Epithelial cell of esophagus (primary cell): ENCODE measurements around the gene MXI1.

Experiments
- DNase-seq: peaks from one replicate; pipeline ENCODE4 v3.0.0; 2010; ENCODE audit warnings: low read depth
- H3K4me3 ChIP-seq: 2 replicates; pipeline ENCODE4 v1.5.1; 2011; ENCODE audit warnings: mild to moderate bottlenecking, low read length, control low read depth
- TF ChIP-seq, protein P1 (sequence below): IDR thresholded peaks from 2 replicates; pipeline ENCODE4 v1.5.1; 2011; ENCODE audit warnings: low read depth, mild to moderate bottlenecking, low read length, control low read depth, inconsistent platforms; ENCODE audit not compliant: insufficient read depth; ENCODE audit errors: missing control alignments

MXI1 gene

DNA sequence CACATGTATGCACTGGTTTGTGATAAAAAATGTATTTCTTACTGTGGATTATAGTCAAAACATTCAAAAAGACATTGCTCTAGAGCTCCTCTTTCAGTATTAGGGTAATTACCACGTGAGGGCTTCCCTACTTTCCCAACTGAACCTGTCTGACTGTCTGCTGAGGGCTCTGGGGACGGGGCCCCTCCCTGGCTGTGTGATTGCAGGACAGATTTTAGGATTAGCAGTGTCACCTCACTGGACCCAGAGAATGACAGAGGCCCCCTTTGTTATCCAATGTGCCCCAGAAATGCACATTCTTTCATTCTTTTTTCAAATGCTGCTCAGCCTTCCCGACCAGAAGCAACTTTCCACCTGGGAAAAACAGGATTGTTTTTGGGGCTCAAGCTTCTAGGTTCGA is 43.6 kb upstream of the MXI1 start:
- H3K4me3 ChIP-seq = no peak overlapping the region
- no peak for DNase-seq
- TF ChIP-seq, protein P1, sequence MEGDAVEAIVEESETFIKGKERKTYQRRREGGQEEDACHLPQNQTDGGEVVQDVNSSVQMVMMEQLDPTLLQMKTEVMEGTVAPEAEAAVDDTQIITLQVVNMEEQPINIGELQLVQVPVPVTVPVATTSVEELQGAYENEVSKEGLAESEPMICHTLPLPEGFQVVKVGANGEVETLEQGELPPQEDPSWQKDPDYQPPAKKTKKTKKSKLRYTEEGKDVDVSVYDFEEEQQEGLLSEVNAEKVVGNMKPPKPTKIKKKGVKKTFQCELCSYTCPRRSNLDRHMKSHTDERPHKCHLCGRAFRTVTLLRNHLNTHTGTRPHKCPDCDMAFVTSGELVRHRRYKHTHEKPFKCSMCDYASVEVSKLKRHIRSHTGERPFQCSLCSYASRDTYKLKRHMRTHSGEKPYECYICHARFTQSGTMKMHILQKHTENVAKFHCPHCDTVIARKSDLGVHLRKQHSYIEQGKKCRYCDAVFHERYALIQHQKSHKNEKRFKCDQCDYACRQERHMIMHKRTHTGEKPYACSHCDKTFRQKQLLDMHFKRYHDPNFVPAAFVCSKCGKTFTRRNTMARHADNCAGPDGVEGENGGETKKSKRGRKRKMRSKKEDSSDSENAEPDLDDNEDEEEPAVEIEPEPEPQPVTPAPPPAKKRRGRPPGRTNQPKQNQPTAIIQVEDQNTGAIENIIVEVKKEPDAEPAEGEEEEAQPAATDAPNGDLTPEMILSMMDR = no peak

- TF ChIP-seq, protein P1 = no peak
- no peak overlapping the region for H3K4me3 ChIP-seq
- no peak for DNase-seq
Observed at GRCh38 chr10:110165239-110165638, 42.2 kb upstream of the MXI1 start.

DNA sequence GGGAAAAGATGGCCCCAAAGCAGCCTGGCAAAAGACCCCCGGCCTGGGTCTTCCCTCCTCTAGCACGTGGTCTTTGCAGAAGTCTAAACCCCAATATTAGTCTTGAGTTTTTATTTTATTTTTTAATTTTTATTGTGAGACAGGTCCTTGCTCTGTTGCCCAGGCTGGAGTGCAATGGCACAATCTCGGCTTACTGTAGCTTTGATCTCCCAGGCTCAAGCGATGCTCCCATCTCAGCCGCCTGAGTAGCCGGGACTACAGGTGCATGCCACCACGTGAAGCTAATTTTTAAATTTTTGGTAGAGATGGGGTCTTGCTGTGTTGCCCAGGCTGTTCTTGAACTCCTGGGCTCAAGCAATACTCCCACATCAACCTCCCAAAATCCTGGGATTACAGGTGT is 40.3 kb upstream of the MXI1 start:
- DNase-seq = no peak
- TF ChIP-seq, protein P1 = no peak
- no peak overlapping the region for H3K4me3 ChIP-seq

DNA sequence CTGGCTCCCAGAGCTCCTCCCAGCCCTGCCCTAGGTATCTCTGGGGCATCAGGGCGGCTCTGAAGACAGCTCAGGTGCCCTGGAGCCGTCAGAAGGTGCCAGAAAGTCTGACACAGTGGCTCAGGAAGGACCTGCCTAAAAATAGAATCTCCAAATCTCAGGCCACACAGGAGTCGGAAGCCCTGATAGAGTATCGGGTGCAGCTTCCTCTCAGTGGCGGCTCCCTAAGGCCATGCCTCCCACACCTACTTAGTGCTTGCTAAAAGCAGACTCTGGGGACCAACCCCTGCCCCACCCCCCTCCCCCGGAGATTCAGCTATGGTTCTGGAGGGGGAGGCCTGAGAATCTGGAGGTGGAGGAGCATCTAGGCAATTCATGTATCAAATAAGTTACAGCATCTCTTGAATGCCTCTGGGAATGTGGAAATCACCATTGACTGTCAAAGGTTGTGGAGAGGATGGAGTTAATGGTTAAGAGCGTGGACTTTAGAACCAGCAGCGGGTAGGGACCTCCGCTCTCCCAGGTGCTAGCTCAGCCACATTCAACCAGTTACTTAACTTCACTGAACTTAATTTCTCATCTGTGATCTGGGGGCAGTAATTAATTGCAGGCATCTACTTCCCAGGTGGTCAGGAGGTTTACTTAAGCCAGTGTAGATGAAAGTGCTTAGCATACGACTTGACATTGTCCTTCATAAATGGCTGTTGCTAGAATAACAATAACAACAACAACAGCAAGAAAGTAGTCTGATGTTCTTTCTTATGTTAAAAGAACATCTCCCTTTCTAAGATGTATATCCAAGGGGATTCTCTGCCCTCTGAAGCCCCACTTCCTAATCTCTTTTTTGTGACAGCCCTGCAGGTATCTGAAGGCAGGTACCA is 38.6 kb upstream of the MXI1 start:
- H3K4me3 ChIP-seq = no peak overlapping the region
- TF ChIP-seq, protein P1 = no peak
- no peak for DNase-seq

DNA sequence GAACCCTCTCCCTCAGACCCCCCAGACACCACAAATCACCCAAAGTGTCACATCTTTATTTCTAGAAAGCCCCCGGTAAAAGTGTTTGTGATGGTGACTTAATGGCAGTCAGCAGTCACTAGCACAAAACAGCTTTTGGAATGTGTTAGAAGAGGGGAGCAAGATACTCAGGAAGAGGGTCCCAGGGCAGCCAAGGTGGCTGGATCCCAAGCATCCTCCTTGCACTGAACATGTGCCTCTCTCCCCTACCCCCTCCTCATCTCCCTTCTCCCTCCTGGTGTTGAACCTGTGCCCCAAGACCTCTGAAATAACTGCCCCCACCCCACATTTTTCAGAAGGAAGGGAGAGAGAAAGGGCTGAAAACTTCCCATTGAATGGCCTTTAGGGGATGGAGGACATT is 37.8 kb upstream of the MXI1 start:
- TF ChIP-seq, protein P1 = no peak
- no peak overlapping the region for H3K4me3 ChIP-seq
- DNase-seq = no peak

- no peak for DNase-seq
- H3K4me3 ChIP-seq = no peak overlapping the region
- TF ChIP-seq, protein P1 = no peak
Observed at GRCh38 chr10:110170142-110170971, 37.0 kb upstream of the MXI1 start.
